Measurements from ENCODE around the gene SMIM21.

SMIM21 gene

DNA sequence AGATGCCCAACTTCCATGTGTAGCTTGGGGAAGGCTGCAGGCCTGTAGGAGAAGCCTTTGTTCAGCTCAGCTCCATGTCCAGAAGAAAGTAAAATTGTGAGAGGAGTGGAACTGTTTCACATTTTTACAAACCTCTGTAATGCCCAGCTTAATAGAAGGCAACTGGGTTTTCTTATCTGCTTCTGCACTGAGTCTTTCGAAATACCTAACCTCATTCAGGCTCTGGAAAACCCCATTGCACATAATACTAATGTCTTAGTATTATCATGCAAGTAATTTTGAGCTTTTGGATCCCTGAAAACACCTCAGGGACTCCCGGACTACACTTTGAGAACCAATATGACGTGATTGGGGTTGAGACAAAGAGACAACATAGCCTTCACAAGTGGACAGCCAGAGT lies 5.8 kb downstream of the SMIM21 start:
- no peak for DNase-seq

DNA sequence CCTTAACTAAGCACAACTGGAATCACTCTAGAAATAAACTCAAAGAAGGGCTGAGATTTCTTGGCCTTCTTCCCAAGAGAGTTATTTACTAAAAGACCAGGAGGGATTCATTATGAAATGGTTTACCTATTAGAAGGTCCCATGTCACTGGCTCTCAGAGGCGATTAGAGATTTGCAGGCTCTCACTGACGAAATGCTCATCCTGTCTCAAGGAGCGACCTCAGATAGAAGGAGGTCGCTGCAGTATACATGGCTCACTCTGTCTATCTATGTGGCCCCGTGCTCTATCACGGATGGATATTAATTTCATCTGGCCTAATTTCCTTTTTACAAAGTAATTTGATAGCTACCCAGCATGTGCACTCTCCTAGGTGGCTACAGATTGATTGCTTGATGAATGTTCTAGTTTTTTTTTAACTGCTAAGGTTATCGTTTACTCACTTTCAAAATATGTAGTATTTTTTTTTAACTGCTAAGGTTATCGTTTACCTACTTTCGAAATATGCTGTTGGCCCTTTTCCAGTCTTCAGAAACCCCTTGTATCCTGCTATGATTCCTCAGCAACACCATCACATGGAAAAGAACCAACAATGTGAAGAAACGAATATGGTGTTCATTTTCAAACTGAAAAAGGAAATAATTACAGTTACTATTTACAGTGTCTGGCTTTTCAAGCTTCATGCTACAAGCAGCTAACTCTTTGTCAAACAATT lies 9.1 kb downstream of the SMIM21 start:
- DNase-seq, result no peak

DNA sequence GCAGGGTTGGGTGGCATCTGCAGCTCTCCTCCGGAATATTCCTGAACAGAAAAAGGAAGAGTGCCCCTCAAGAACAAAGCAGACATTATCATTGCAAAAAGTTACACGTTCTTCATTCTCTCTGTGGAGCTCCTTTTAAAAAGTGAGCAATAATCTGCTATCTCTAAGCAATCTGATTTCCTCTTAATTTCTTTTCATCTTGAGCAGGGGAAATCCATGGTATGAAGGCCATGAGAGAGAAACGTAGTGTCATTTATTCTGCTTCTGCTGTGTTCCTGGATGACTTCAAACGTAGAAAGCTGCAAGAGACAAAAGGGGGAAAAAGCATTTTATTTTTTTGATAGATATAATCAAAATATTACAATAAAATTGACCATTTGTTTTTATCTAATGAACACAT lies 16.9 kb downstream of the SMIM21 start:
- no peak for DNase-seq

DNA sequence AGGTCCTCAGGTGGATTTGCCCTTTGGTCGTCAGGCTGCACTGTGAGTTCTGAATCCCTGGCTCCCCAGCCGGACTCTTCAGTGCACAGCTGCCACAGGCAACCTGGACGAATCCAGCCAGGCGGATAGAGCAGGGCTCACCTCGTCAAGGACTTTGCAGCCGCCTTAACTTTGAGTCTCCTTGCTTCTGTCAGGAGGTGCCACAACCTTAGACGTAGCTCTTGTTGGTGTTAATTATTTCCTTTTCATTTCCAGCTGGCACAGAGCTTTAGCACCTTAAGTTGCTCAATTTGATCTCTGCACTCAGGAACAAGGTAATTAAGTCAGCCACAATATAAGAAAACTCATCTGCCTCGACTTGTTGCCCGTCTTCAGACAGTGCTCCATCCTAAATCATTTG lies 17.7 kb downstream of the SMIM21 start:
- DNase-seq, result no peak

DNA sequence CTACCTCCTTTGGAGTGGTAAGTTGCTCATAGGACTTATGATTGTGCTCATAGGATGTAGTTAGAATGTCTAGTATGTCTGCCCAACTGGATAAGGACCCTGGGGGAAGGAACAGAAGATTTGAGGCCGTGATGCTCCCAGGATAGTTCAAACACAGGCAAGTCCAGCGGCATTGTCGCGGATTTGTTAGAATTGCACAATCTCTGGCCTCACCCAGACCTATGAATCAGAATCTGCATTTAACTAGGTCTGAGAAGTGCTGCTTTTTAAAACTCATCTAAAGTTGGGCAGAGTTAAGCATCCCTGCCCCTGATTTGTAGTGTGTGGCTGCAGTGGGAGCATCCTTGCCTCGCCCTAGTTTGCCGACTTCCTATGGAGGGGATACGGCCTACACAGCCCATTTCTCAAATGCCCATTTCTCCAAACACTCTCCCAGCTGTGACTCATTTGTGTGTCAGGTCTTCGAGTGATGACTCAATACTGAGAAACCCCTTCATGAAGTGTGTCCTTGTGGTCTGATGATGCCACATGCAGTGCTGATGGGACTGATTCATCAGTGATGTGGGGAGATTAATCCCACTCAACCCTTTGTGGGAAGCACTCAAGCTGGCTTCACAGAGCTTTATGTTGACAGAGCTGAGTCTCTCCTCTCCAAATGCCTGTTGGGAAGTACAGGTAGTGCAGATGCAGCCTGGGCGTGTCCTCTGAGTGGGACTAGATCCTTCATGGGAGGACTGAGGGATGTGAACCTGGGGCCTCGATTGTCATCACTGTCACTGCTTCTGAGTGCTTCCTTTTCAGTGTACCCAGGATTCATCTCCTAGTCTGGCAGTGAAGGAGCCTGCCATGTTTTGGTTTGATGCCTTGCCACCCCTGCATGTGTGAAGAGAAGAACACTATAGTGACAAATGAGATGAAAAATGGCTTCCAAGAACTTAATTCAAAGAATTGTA lies 18.7 kb downstream of the SMIM21 start:
- DNase-seq, result no peak

DNA sequence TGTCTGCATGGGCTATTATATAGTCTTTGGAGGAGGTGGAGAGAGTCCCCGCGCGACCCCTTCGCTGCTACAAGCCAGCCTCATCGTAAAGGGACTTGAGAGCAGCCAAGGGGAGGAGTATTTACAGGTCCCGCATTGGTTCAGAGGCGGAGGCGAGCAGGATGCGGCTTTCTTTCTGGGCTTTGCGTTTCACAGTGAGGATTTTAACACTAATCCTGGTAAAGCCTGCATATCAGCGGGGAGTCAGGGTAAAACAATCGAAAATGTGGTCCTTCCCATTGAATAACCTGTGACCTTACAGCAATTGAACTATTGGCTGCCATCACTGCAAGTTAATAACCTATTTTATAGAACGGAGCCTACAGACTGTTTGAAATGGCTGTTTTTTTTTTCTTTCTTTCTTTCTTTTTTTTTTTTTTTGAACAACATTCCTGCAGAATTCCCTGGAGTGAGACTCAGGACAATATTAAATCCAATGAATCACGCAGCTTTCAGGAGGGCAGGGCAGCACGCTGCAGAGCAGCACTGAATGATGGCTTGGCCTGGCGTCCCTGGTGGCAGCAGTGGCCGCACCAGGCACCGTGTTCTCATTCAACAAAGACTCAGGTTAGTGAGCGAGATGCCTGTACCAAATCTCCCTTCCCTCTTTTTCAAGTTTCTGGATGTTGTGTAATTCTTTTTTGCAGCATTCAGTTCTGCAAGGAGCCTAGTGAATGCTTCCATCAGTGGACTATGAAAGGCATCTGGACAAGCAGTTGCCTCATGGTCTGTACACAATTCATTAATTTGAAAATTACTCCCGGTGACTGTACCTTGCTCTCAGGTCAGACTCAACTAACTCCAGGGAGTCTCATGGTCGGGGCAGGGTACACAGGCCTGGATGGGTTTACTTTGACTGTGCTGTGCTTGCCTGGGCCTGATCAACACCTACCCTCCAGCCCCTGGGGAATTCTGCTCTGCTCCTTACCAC lies 19.8 kb downstream of the SMIM21 start:
- no peak for DNase-seq

DNA sequence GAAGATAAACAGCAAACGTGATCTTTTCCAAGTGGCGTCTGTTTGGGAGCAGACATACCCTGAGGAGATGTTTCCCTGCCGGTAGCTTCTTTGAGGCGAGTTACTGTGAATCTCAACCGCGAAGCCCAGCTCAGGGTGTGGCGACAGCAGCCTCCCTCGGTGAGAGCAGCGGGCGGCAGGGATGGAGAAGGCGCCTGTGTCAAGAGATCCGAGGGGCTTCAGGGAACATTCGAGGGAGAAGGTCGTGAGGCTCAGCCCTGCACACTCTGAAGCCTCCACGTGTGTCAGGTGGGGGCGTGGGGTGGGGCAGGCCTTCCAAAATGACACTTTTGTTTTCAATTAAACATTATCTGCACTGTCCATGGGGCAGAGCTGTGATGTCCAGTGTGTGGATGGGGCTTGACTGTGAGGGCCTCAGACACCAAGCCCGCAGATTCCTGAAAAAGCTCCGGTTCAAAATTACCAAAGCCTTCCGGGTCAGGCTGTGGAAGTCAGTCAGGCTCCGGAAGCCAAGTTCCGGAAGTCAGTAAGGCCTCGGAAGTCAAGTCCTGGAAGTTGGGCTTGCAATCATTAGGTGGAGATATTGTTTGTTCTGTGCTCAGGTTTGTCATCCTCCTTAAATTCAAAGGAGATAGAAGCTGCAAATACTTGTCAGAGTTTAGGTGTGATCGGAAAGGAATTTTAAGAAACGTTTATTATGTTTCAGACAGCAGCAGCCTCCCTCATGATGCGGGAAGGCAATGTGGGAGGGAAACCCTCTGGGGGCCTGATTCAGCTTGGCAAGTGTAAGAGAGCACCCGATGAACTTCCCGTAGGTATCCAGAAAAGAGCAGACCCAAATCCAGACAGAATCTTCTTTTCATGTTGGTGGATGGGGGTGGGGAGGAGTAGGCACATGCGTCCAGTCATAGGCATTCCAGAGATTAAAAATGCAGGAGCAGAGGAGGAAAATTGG lies 20.7 kb downstream of the SMIM21 start:
- DNase-seq, result no peak

DNA sequence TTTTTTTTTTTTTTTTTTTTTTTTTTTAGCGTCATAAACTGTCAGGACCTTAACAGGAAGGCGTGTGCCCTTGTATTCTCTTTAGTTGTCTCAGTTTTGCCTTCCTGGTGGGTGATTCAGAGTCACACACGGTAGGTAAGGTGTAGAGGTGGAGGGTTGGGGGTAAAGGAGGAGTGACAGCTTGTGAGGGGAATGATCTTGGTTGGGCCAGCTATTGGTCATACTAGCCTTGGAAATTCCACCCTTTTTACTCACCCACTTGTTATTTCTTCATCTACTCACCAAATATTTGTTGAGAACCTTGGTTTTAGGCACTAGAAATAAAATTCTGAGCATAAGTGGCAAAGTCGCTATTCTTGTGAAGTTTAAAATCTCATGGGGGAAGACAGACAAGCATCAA lies 22.2 kb downstream of the SMIM21 start:
- no peak for DNase-seq

DNA sequence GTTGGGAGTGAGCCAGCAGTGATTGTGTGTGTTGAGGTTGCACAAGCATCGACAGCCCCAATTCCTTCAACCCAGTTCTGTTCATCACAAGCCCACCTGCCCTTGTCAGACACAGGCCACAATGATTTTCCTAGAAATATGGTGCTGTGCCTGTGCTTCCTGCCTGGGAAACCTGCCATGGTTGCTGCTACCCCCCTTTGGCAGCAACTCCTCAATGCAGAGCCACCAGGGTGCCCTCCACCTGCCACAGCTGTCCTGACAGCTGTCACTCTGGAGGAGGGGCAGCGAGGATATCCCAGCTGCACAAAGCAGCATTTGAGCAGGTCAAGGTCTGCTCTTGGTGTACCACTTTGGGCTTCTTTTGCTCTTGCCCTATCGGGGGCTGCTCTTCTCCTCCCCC lies 27.1 kb downstream of the SMIM21 start:
- no peak for DNase-seq

DNA sequence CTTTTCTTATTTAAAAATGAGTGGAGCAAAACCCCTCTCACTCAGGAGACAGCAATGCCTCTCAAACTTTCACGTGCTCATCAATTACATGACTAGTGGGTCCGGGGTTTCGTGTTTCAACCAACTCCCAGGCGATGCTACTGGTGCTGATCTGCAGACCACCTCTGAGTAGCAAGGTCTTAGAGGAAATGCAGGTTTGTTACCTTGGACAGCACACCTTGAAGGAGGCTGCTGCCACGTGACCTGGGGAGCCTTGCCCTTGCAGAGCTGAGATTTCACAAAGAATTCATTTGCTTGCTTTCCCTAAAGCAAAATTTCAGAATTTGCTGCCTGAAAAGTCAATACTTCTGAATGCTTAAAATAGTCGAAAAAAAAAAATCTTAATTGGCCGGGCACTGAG lies 32.4 kb downstream of the SMIM21 start:
- no peak for DNase-seq

DNA sequence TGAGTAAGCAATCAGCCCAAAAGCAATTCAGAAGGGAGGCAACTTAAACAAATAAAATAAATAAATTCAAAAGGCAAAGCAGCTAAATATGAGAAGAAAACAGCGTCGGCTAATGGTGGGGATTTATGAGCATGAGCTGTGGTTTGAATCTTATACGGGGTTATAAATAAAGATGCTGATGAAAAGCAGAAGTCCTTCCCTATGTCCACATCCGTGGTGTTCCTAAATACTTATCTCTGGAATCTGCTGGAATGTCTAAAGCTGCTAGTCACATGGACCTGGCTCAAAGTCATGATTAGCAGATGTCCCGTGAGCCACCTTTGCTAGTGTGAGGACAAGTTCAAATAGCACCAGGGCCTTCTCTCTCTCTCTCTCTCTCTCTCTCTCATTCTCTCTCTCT lies 33.8 kb downstream of the SMIM21 start:
- DNase-seq, result no peak

DNA sequence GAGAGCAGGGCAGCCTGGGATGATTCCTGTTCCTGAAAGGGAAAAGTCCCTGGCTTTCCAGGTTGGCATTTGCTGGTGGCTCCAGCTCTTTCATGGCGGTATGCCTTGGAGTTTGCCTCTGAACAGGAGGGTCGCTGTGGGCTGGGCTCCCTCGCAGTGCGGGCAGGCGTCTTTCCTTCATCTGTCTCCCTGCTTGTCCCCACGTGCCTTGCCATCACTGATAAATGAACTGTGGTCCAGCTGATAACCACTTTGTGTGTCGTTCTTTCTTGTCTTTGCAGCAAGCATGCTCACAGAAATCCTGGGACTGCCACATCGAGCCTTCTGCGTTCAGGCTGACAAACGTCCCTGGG lies 35.3 kb downstream of the SMIM21 start:
- no peak for DNase-seq

DNA sequence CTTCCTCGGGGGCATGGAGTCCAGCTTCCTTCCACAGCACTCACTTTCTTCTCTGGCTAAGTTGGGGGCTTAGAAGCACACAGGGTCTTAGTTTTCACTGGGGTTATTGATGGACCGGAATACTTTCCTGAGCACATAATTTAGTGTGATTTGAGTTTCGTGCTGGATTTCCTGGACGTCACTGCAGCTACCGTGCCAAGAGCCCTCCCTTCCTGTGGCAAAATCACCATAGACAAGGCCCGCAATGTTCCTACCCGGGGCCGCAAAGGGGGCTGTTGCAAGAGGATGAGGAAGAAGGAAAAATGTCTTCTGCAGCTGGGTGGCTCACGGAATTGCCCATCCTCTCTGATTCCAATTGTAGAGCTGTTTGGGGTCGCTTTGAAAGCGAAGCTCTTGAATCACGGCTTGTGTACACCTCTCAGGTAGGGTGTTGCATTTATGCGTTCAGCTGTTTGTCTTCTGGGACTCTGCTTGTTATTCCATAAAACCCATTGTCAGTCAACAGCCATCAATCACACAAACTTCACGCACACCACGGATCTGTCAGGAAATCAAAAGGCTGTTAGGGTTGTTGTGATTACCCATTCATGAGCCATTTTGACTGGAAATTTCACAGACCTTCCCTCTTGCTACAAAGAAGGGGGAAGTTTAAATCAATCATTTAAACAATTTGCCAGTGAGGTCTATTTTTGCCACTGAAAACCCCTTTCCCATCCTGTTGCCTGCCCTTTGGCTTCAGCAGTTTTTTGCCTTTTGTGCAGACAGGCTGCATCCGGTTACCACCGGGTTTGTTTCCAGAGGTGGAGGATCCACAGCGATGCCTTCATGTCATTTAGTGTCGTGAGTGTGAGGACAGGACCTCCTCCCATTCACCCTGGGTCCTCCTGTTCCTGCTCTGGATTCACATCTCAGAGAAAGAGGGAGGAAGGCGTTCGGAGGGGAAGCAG lies 36.0 kb downstream of the SMIM21 start:
- DNase-seq, result no peak

DNA sequence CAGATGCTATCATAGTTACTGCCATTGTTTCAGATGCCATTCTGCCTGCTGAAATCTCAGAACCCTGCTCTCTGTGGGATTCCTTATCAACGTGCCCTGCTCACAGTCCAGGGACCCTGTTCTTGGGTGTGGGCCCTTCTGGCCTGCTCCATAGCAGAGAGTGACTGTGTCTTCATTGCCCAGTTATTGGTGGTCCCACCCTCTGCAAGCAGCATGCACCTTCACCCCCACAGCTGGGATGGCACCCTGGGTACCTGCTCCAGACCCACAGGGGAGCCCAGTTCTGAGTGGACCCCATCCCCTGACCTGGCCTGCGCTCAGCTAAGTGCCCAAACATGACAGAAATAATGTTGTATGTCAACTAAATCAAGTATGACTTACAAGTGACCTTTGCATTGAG lies 36.6 kb downstream of the SMIM21 start:
- no peak for DNase-seq

DNA sequence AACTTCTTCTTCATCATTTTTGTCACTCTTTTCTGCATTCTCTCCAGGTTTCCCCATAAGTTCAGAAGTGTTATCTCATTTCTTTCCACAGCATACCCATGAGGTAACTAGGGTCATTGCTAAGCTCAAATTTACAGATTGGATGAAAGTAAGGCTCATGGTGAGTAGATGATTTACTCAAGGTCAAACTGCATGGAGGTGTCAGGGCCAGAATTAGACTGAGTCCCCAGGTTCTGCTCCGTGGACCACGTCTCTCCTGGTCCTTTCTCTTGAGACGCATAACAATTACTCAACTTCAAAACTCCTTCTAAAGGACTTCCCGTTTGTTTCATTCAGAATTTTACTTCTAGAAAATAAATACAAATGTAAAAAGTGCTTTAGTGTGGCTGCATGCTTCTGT lies 43.4 kb downstream of the SMIM21 start:
- no peak for DNase-seq

DNA sequence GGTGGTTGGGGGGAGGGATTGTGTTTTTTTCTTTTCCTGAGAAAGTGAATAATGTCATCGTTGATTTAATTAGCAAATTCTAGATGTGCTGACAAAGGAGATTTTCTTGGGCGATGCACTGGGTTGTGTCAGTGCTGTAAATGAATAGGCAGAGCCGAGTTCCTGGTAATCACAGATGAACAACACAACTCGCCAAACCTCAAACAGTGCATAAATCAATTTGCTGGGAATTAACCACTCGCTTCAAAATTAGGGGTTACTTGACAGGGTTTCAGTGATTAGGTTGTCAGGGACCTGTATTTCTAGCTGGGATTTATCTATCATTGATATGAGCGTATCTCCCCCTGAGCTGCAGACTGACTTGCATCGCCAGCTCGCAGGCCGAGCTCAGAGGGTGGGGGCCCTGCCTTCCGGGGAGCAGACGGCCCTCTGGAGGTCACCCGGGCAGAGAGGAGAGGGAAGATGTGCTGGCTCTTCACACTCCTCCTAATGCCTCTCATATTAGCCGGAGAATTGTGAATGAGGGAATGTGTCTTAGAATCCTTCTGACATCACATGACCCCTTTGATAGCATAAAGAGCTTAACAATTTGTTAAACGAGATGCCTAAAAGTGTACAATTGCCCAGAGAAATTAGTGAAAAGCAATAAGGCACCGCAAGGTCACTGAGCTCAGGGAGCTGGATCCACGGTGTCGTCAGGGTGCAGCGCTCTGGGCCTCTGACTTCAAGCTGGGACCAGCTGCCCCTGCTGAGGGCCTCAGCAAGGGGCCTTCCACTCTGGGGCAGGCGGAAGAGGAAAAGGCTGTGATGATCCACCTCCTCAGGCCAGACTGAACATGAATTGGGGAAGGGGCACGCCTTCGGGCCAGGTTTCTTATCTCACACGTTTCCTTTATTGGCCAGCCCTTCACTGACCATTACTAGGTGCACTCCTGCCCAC lies 48.9 kb downstream of the SMIM21 start:
- no peak for DNase-seq

DNA sequence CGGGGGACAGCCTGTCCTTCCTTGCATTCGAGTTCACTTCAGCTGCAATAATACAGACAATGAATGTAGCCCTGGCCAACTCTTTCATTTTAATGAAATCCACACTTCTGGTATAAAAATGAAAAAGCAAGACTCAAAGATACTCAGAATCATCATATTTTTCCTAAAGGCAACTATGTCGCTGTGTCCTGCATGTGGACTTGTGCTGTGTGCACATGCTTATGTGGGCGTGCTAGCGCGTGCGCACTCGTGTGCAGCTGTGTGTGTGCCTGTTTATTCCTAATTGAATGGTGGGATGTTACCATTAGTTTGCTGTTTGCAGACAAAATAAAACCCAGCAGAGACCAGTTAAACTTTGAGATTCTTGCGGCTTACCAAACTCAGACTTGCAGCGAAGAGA lies 49.6 kb downstream of the SMIM21 start:
- DNase-seq, result no peak

DNA sequence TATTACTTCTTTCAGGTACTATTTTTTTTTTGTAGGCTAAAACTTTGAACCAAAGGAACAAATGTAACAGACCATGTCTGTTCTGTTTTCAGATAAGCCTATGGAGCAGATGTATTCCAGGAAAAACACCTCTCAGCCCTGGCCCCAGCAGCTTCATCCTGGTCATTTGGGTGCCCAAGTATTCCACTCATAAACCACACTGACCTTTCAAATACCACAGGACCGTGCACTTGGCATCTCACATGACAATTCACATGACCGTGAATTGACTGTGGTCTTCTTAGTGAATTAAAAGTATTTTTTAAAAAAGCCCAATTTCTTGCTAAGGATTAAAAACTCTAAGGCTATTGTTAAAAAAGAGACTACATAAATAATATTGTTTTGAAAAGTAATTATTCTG lies 50.2 kb downstream of the SMIM21 start:
- DNase-seq, result no peak

DNA sequence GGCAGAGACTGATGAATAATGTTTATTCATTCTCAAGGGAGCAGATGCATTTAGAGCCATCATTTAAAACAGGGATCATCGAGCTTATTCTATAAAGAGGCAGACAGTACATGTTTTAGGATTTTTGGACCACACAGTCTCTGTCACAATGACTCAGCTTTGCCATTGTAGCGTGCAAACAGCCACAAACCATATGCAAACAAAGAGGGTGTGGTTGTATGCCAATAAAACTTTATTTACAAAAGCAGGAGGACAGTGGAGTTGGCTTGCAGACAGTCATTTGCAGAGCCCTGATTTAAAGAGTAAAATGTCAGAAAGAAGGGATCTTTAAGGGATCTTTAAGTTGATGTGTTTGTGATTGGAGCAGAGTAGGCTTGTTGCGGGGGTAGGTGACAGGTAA lies 51.5 kb downstream of the SMIM21 start:
- DNase-seq, result no peak

DNA sequence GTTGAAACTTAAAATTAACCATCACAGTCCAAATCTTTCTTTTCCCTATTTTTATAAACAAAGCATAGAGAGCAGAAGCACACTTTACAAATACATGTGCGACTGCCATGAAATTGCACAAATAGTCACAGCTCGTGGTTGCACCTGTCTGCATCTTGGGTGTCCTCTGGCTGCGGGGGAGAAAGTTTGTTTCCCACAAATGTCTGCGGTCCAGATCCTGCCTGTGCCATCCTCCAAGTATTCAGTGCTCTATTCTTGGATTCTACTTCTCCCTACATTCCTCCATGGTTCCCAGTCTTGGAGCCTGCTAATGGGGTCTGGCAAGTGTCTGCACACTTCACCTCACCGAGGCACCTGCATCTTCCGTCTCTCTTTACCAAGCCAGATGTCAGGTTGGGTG lies 52.2 kb downstream of the SMIM21 start:
- DNase-seq, result no peak
